VCaP (cell line): ENCODE measurements around the gene SLC7A4.

Source experiments
- H3K27ac ChIP-seq: fragments of 450-650 bp; 2 replicates; pipeline ENCODE4 v1.5.1; 2017
- TF ChIP-seq, protein P1 (sequence below): fragments of 450-650 bp; conservative IDR thresholded peaks from 2 replicates; pipeline ENCODE4 v1.5.1; 2017; ENCODE audit warnings: mild to moderate bottlenecking, moderate library complexity

Gene SLC7A4

DNA sequence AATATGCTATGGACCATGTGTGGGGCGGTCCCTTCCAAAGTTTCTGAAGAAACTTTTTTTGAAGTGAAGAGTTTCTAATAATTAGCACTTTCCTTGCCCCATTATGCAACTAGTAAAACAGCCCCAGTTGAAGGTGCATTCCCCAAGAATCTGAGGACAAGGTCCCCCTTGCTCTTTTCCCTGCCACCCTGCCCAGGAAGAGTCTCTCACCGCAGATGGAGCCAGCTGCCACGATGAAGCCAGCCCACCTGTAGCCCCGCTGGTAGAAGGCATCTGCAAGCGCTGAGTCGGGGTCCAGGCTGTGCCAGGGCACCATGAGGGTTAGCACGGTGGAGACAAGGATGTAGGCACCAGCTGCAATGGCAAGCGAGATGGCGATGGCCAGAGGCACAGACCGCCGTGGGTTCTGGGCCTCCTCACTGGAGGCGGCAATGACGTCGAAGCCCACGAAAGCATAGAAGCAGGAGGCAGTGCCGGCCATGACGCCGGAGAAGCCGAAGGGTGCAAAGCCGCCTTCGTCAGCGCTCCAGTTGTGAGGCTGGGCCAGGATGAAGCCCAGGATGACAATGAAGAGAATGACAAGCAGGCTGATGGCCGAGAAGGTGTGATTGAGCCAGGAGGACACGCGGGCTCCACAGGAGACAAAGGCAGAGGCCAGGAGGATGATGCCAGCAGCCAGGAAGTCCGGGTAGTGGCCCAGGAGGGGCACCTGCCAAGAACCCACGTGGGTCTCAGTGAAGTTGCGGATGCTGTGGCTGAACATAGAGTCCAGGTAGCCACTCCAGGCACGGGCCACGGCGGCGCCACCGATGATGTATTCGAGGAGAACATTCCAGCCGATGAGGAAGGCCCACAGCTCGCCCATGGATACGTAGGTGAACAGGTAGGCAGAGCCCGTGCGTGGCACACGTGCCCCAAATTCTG lies 1.5 kb downstream of the SLC7A4 start:
- H3K27ac ChIP-seq = no peak overlapping the region
- TF ChIP-seq, protein P1, sequence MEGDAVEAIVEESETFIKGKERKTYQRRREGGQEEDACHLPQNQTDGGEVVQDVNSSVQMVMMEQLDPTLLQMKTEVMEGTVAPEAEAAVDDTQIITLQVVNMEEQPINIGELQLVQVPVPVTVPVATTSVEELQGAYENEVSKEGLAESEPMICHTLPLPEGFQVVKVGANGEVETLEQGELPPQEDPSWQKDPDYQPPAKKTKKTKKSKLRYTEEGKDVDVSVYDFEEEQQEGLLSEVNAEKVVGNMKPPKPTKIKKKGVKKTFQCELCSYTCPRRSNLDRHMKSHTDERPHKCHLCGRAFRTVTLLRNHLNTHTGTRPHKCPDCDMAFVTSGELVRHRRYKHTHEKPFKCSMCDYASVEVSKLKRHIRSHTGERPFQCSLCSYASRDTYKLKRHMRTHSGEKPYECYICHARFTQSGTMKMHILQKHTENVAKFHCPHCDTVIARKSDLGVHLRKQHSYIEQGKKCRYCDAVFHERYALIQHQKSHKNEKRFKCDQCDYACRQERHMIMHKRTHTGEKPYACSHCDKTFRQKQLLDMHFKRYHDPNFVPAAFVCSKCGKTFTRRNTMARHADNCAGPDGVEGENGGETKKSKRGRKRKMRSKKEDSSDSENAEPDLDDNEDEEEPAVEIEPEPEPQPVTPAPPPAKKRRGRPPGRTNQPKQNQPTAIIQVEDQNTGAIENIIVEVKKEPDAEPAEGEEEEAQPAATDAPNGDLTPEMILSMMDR = no peak

DNA sequence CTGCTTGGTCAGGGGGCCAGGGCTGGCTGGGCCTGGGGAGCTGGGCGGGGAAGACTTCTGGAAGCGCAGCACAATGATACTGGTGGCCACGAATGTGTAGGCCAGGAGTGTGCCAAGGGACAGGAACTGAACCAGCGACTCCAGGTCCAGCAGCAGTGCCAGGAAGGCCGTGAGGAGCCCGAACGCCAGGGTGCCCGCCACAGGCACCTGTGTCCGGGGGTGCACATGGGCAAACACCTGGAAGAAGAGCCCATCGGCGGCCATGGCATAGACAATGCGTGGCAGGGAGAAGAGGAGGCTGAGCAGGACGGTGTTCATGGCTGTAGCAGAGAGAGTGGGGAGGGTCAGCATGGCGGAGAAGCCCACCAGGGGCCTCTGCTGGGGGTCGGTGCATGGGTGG lies 2.3 kb downstream of the SLC7A4 start:
- TF ChIP-seq, protein P1 = no peak
- H3K27ac ChIP-seq = no peak overlapping the region

DNA sequence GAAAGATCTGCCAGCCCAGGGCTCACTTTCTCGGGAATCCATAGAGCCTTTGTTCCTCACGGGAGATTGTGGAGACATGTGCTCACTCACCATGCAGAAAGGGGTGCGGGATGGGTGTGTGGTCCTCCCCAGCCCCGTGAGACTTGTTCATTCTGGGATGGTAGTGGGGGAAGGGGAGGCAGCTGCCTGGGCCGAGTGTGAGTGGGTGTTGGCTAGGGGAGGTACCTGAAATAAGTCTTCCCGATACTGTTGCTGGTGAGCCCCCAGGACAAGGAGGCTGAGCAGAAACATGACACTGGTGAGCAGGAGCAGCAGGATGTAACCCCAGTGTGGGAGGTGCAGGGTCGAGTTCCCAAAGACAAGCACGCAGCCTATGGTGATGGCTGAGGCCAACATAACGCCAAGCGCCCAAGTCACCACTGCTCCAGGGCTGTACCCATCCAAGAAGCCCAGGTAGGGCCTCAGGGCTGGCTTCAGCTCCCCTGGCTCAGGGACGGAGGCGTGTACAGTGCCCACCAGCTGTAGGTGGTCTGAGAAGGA lies 2.8 kb downstream of the SLC7A4 start:
- no peak overlapping the region for H3K27ac ChIP-seq
- TF ChIP-seq, protein P1 = no peak

DNA sequence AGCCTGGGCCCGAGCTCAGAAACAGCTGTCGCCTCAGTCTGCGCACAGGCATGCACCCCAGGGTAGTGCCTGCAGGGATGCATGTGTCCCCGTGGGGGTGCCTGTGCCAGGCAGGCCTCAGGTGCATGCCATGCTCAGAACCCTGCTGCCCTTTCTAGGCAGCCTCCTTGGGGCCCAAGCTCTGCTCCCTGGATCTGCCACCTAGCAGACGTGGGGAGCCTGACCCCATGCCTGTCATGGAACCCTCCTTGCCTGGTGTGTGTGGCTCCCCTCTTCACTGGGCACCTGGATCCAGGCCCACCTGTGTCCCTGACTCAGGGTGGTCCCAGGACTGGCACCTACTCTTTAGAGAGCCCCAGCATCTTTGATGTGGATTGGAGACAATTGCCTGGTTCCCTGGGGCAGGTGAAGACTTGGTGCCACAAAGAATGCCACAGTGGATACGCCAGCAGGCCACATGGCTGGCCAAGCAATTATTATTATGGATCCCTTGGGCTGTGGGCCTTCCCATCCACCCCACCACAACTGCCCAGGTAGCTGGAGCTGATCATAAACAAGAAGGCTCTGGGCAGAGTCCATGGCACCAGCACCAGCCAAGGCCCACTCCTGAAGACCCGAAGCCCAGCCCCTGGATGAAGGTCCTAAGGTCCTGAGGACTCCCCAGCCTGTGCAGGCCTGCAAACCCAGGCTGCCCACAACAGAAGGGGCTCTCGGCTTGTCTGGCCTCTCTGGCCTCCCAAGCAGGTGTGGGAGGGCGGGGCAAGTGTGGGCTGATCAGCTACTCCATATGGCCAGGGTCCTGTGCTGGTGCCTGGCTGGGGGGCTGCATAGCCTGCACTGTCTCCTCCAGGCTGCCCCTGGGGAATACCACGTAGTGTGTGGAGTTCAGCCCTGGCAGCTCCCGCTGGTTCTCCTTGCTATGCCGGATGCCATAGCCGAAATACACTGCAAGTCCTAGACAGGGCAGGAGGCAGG lies 3.8 kb downstream of the SLC7A4 start:
- H3K27ac ChIP-seq = no peak overlapping the region
- TF ChIP-seq, protein P1 = no peak

DNA sequence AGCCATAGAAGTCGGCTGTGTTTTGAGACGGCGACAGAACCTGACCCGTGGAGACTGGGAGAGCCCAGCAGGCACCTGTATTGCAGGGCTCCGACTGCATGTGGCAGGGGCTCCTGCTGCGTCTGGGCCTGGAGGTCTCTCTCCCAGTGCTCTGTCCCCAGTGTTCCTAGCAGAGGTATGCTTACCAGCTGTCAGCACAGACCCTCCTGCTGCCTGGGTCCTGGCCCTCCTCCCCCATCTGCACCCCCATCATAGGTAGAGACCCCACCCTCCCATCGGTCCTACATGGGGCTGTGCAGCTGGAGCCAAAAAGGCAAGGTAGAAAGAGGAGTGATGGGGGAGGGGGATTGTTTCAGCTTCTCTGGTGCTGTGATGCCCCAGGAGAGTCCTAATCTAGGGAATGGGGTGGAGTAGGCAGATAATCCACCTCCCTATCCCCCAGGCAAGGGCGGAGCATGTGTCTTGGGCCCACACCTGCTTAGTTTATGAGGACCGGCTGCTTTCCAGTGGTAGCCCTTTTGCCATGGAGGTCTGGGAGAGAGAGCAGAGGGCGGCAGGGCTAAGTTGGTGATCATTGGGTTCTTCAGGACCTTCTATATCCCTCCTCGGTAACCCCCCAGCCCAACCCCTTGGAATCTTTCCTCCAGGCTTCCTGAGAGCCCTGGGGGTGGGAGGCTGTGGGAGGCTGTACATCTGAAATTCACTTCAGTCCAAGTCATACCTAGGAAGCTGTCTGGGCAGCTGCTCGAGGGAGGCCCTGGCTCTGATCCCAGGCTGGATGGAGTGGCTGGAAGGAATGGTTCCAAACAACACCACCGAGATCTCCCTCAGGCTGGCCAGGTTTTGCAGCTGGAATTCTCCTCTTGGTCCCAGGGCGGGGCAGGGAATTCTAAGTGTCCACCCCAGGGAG lies 5.3 kb downstream of the SLC7A4 start:
- no peak overlapping the region for H3K27ac ChIP-seq

More for the DNA sequence above, 5.3 kb downstream of the SLC7A4 start:
- TF ChIP-seq, protein P1 = no peak
